Measurements from ENCODE around the gene GID4.
A peak's percentile ranks its signal among the peaks of the same experiment; 100 is the strongest.

Gene GID4

GRCh38 chr17:18093616-18094408, 54.6 kb downstream of the GID4 start:
- Histone ChIP-seq H3F3A (ENCODE audit: control insufficient read depth, insufficient read depth) (no peaks in the 10 kb centered on the region), H3K9me3 (ENCODE audit: control insufficient read depth, insufficient read depth, low read length) (no peaks in the 10 kb centered on the region), H3K4me2 (ENCODE audit: low read length) (no peak overlapping the region), H3K27ac (ENCODE audit: low read depth, low read length) (no peak overlapping the region), H3K4me1 (ENCODE audit: control insufficient read depth, low read length) (peaks cover 8% of the 10 kb centered on the region), H3K27me3 (ENCODE audit: control insufficient read depth, low read length) (no peaks in the 10 kb centered on the region), H3K9me2 (replicated peaks; ENCODE audit: control insufficient read depth, low read length) (no peaks in the 10 kb centered on the region), H4K20me1 (ENCODE audit: control insufficient read depth, insufficient read depth, low read depth, low read length) (no peaks in the 10 kb centered on the region; the same call in 1 of the 2 replicates), H3K4me3 (ENCODE audit: low read length) (no peak overlapping the region), H3K36me3 (ENCODE audit: control insufficient read depth, low read length) (peaks cover 48% of the 10 kb centered on the region), H3K79me2 (ENCODE audit: control insufficient read depth, low read length) (peaks cover 21% of the 10 kb centered on the region)
- TF ChIP-seq EZH2phosphoT487 (IDR thresholded peaks at IDR 0.05; ENCODE audit: borderline replicate concordance, low read length) = no peak
- TF ChIP-seq CTCF (IDR thresholded peaks at IDR 0.05; ENCODE audit: low read depth, low read length, poor library complexity, severe bottlenecking) = peak; percentile 61

GRCh38 chr17:18094409-18094807, 55.2 kb downstream of the GID4 start:
- Histone ChIP-seq H4K20me1 (ENCODE audit: control insufficient read depth, insufficient read depth, low read depth, low read length) (no peaks in the 10 kb centered on the region; the same call in 1 of the 2 replicates), H3F3A (ENCODE audit: control insufficient read depth, insufficient read depth) (no peaks in the 10 kb centered on the region), H3K27ac (ENCODE audit: low read depth, low read length) (no peak overlapping the region), H3K4me1 (ENCODE audit: control insufficient read depth, low read length) (peaks cover 3% of the 10 kb centered on the region; the same call in 1 of the 2 replicates), H3K9me2 (replicated peaks; ENCODE audit: control insufficient read depth, low read length) (no peaks in the 10 kb centered on the region), H3K4me2 (ENCODE audit: low read length) (no peak overlapping the region), H3K36me3 (ENCODE audit: control insufficient read depth, low read length) (peaks cover 54% of the 10 kb centered on the region), H3K27me3 (ENCODE audit: control insufficient read depth, low read length) (no peaks in the 10 kb centered on the region), H3K79me2 (ENCODE audit: control insufficient read depth, low read length) (peaks cover 15% of the 10 kb centered on the region), H3K9me3 (ENCODE audit: control insufficient read depth, insufficient read depth, low read length) (no peaks in the 10 kb centered on the region), H3K4me3 (ENCODE audit: low read length) (no peak overlapping the region)
- no peak for TF ChIP-seq EZH2phosphoT487 (IDR thresholded peaks at IDR 0.05; ENCODE audit: borderline replicate concordance, low read length)

GRCh38 chr17:18099516-18099915, 60.3 kb downstream of the GID4 start:
- no peak overlapping the region for H3K27ac ChIP-seq (ENCODE audit: low read depth, low read length)

GRCh38 chr17:18100616-18101015, 61.4 kb downstream of the GID4 start:
- Histone ChIP-seq H3K4me1 (ENCODE audit: control insufficient read depth, low read length) (peaks cover 9% of the 10 kb centered on the region), H3K79me2 (ENCODE audit: control insufficient read depth, low read length) (no peaks in the 10 kb centered on the region), H3K9me2 (replicated peaks; ENCODE audit: control insufficient read depth, low read length) (no peaks in the 10 kb centered on the region), H3K4me3 (ENCODE audit: low read length) (no peak overlapping the region), H4K20me1 (ENCODE audit: control insufficient read depth, insufficient read depth, low read depth, low read length) (no peaks in the 10 kb centered on the region; the same call in 1 of the 2 replicates), H3K9me3 (ENCODE audit: control insufficient read depth, insufficient read depth, low read length) (no peaks in the 10 kb centered on the region), H3K27me3 (ENCODE audit: control insufficient read depth, low read length) (no peaks in the 10 kb centered on the region), H3K27ac (ENCODE audit: low read depth, low read length) (no peak overlapping the region), H3F3A (ENCODE audit: control insufficient read depth, insufficient read depth) (no peaks in the 10 kb centered on the region), H3K4me2 (ENCODE audit: low read length) (no peak overlapping the region), H3K36me3 (ENCODE audit: control insufficient read depth, low read length) (peaks cover 60% of the 10 kb centered on the region)
- no peak for TF ChIP-seq EZH2phosphoT487 (IDR thresholded peaks at IDR 0.05; ENCODE audit: borderline replicate concordance, low read length)
- no peak for TF ChIP-seq CTCF (IDR thresholded peaks at IDR 0.05; ENCODE audit: low read depth, low read length, poor library complexity, severe bottlenecking)

More at GRCh38 chr17:18099516-18099915, 60.3 kb downstream of the GID4 start:
- no peak overlapping the region for H3K4me3 ChIP-seq (ENCODE audit: low read length)
- H4K20me1 ChIP-seq (ENCODE audit: control insufficient read depth, insufficient read depth, low read depth, low read length) = no peaks in the 10 kb centered on the region; the same call in 1 of the 2 replicates
- H3K79me2 ChIP-seq (ENCODE audit: control insufficient read depth, low read length) = no peaks in the 10 kb centered on the region
- no peaks in the 10 kb centered on the region for H3K9me3 ChIP-seq (ENCODE audit: control insufficient read depth, insufficient read depth, low read length)
- no peaks in the 10 kb centered on the region for H3F3A ChIP-seq (ENCODE audit: control insufficient read depth, insufficient read depth)
- no peaks in the 10 kb centered on the region for H3K9me2 ChIP-seq (replicated peaks; ENCODE audit: control insufficient read depth, low read length)
- TF ChIP-seq EZH2phosphoT487 (IDR thresholded peaks at IDR 0.05; ENCODE audit: borderline replicate concordance, low read length) = no peak
- peaks cover 9% of the 10 kb centered on the region for H3K4me1 ChIP-seq (ENCODE audit: control insufficient read depth, low read length)
- H3K36me3 ChIP-seq (ENCODE audit: control insufficient read depth, low read length) = peaks cover 62% of the 10 kb centered on the region
- H3K27me3 ChIP-seq (ENCODE audit: control insufficient read depth, low read length) = no peaks in the 10 kb centered on the region
- H3K4me2 ChIP-seq (ENCODE audit: low read length) = no peak overlapping the region
